Activated CD4-positive, alpha-beta T cell treated with anti-CD3 and anti-CD28 coated beads for 4 hours (primary cell): ENCODE data around the gene EID2.

Source experiments
- DNase-seq, 2 donors: peaks; one replicate each; pipeline ENCODE4 v3.0.0-alpha.2; 2020

EID2 gene

GRCh38 chr19:39539518-39540332 lies at the start of gene EID2:
Gene EID2 (minus strand): TSS chr19:39540161. CDS start chr19:39540079, 82 bp downstream.
- DNase-seq: peak; percentile 93 to 95

DNA sequence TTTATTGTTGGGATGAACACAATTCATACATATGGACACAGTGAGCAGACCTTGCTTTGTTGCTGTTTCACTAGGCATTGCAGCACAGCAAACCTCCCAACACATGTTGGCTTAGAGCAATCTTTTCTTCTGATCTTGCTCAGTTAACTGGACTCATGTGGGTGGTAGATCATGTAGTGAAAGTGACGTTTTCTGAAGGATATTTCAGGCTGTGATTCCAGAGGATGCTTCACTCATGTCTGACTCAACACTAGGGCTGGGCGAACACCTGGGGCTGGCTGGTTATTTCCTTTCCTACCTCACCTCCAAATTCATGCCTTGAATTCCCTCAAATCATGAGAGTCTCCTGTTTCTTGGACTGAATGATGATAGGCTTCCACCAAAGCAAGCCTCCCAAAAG lies 48.1 kb upstream of the EID2 start:
- DNase-seq: no peak

- no peak for DNase-seq
Observed at GRCh38 chr19:39587496-39587895, 47.5 kb upstream of the EID2 start.

- no peak for DNase-seq
Observed at GRCh38 chr19:39582891-39583625, 43.1 kb upstream of the EID2 start.

DNA sequence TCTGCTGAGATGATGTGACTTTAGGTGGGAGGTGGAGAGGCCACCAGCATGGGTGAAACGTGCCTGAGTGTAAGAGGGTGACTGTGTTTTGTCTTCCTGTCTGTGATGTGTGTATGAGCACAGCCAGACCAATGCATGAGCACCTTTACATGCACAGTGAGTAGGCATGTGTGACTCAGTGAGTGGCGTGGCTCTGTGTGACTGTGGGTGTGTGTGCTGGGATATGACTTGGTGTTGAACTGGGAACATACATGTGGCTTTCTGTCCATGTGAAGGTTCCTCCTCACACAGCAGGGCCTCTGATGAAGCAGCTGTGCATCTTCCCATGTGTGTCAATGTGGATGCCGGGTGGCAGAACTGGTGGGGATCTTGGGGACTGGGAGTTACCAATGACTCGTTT lies 42.5 kb upstream of the EID2 start:
- DNase-seq: peak in 1 of 2 donors; percentile 9

- DNase-seq: no peak
Observed at GRCh38 chr19:39568604-39569003, 28.6 kb upstream of the EID2 start.

GRCh38 chr19:39566064-39566463 lies 26.1 kb upstream of the EID2 start:
- no peak for DNase-seq

- no peak for DNase-seq
Observed at GRCh38 chr19:39563408-39563807, 23.4 kb upstream of the EID2 start.

DNA sequence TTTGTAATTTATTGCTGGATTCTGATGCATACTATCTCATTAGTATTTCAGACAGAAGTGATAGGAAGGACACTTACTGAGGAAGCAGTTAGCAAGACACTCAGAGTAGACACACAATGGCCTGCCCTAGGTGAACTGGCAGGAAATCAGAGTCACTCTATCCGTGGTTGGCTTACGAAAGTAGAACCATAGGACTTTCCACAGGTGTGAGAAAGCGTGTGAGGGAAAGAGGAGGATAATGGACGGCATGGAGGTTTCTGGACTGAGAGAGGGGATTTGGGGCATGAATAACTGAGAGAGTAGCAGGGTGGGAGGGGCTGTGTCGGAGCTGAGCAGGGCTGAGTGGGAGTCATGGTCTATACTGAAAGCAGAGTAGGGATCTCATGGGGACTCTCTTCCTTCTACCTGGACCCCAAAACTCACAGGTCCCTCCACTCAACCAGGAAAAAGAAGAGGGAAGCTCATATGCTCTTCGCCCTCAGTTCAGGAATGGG lies 18.7 kb upstream of the EID2 start:
- peak; percentile 21 to 29 for DNase-seq

GRCh38 chr19:39557811-39558623 lies 18.1 kb upstream of the EID2 start:
- DNase-seq: peak; percentile 12 to 23

- no peak for DNase-seq
Observed at GRCh38 chr19:39555883-39556282, 15.9 kb upstream of the EID2 start.

DNA sequence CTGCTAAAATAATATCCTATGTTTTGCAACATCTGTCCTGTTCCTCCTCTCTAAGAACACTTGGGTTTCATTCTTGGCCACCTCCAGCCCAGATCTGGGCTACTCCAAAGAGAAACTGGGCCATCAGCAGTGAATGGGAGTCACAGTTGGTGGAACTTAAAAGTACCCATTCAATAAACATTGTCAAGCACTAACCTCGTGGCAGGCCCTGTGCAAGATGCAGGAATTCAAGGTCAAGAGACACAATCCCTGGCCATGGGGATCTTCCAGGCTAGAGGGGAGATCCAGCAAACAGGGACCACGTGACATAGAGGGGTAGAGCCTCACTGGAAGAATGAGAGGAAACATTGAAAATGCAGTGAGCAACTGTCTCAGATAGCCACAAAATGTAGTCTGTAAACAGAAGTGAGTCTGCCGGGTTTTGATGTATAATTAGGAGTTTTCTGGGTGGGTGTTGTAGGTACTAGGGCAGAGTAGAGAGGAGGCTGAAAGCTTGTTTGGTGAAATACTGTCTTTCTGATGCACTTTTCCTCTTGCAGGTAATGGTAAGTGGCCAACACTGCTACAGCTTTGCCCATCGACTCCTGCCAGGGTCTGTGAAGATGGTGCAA lies 14.8 kb upstream of the EID2 start:
- no peak for DNase-seq

GRCh38 chr19:39553082-39553652 lies 13.2 kb upstream of the EID2 start:
- DNase-seq: no peak

GRCh38 chr19:39550197-39550596 lies 10.2 kb upstream of the EID2 start:
- no peak for DNase-seq

DNA sequence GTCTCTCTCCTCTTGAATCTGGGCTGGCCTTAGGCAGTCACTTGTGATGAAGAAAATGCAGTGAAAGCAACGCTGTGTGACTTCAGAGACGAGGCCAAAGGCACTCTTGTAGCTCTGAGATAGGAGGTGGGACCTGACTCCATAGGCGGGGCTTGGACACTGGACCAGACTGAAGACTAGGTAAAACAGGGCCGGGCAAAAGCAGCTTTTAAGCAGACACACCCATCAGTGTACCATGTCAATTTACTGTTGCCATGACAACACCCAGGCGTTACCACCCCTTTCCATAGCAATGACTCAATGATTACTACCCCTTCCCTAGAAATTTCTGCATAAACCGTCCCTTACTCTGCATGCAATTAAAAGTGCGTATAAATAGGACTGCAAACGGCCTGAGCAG lies 6.6 kb upstream of the EID2 start:
- no peak for DNase-seq

- no peak for DNase-seq
Observed at GRCh38 chr19:39544911-39545310, 5.0 kb upstream of the EID2 start.

- no peak for DNase-seq
Observed at GRCh38 chr19:39544226-39544903, 4.4 kb upstream of the EID2 start.

GRCh38 chr19:39543477-39543857 lies 3.5 kb upstream of the EID2 start:
- no peak for DNase-seq

DNA sequence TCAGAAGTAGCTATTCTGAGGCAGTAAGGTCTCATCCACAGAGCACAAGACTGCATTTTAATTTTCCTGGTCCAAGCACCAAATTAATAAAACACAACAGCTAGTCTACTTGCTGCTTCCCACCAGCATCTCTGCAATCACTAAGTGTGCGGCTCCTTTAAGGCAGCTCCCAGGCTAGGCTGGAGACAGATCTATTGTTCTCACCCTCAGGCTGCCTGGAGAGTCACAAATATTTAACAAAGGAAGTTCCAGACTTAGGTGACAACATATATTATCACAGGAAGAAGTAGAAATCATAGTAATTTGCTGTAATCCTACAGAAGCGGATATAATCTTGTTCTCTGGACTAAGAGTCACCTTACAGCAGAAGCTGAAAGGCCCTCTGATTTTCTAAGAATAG lies 2.2 kb upstream of the EID2 start:
- DNase-seq: no peak

- no peak for DNase-seq
Observed at GRCh38 chr19:39540333-39540673, 342 bp upstream of the EID2 start.

DNA sequence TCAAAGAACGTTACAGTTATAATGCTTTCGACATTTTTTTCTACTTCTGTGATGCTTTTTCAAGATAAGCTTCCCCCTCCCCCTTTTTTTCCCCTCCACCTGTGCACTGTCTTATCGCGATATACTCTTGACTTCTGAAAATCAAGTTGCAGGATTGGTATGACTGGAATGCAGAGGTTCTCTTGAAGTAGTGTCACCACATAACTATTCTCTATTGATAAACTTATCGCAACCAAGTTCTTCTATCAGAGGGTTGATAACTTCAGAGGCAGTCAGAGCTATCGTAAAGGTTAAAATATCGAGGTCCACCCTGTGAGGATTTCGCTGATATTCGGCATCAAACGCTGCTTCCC lies 820 bp downstream of the EID2 start:
- no peak for DNase-seq

- DNase-seq: no peak
Observed at GRCh38 chr19:39533791-39534190, 6.2 kb downstream of the EID2 start.
